H9 (cell line): ENCODE results near the gene NKD1. TPM values are rescaled to one million over a fixed set of nuclear protein-coding genes. Genes with fewer than 3 reads are reported as not detected.

Source experiments
- DNase-seq: peaks from one replicate; pipeline ENCODE4 v3.0.0-alpha.2; 2017
- H2AFZ ChIP-seq: one replicate; pipeline ENCODE4 v1.6.1; 2013; ENCODE audit warnings: mild to moderate bottlenecking, low read length, control low read depth, moderate library complexity
- H2AK5ac ChIP-seq: 2 replicates; pipeline ENCODE4 v1.6.1; 2013; ENCODE audit warnings: low read length, control low read depth, mixed read lengths; ENCODE audit not compliant: insufficient read length
- H2BK120ac ChIP-seq: one replicate; pipeline ENCODE4 v1.6.1; 2013; ENCODE audit warnings: low read depth, mild to moderate bottlenecking, low read length, control low read depth, inconsistent platforms; ENCODE audit not compliant: poor library complexity, severe bottlenecking
- H2BK12ac ChIP-seq: 2 replicates; pipeline ENCODE4 v1.6.1; 2013; ENCODE audit warnings: low read length, control low read depth, mixed read lengths, low read depth; ENCODE audit not compliant: insufficient read length
- H2BK15ac ChIP-seq: 2 replicates; pipeline ENCODE4 v1.6.1; 2013; ENCODE audit warnings: low read depth, low read length, control low read depth
- H2BK20ac ChIP-seq: one replicate; pipeline ENCODE4 v1.6.1; 2013; ENCODE audit warnings: low read depth, mild to moderate bottlenecking, low read length, control low read depth, inconsistent platforms; ENCODE audit not compliant: poor library complexity, severe bottlenecking
- H2BK5ac ChIP-seq: 2 replicates; pipeline ENCODE4 v1.6.1; 2013; ENCODE audit warnings: low read length, control low read depth, mixed read lengths; ENCODE audit not compliant: insufficient read length
- H3K14ac ChIP-seq: 2 replicates; pipeline ENCODE4 v1.6.1; 2013; ENCODE audit warnings: low read length, control low read depth; ENCODE audit not compliant: insufficient read depth
- H3K18ac ChIP-seq: 2 replicates; pipeline ENCODE4 v1.6.1; 2013; ENCODE audit warnings: low read depth, mild to moderate bottlenecking, mixed read lengths, low read length, control low read depth; ENCODE audit not compliant: insufficient read length
- H3K23ac ChIP-seq: 2 replicates; pipeline ENCODE4 v1.6.1; 2013; ENCODE audit warnings: low read length, control low read depth, mixed read lengths, low read depth; ENCODE audit not compliant: insufficient read length
- H3K23me2 ChIP-seq: 2 replicates; pipeline ENCODE4 v1.6.1; 2013; ENCODE audit warnings: low read depth, mild to moderate bottlenecking, mixed read lengths, low read length, control low read depth; ENCODE audit not compliant: insufficient read length, poor library complexity, severe bottlenecking
- H3K27ac ChIP-seq: 2 replicates; pipeline ENCODE4 v1.5.1; 2013; ENCODE audit warnings: low read length, control low read depth, mixed read lengths, low read depth; ENCODE audit not compliant: insufficient read length
- H3K27me3 ChIP-seq: 2 replicates; pipeline ENCODE4 v1.6.1; 2013; ENCODE audit warnings: low read length, control low read depth, inconsistent platforms; ENCODE audit not compliant: insufficient read depth
- H3K4ac ChIP-seq: 2 replicates; pipeline ENCODE4 v1.6.1; 2013; ENCODE audit warnings: low read depth, mild to moderate bottlenecking, control low read depth, inconsistent platforms, low read length, moderate library complexity
- H3K4me1 ChIP-seq: 2 replicates; pipeline ENCODE4 v1.6.1; 2013; ENCODE audit warnings: low read length, control low read depth, inconsistent platforms; ENCODE audit not compliant: insufficient read depth
- H3K4me2 ChIP-seq: 2 replicates; pipeline ENCODE4 v1.6.1; 2013; ENCODE audit warnings: low read length, control low read depth, mixed read lengths; ENCODE audit not compliant: insufficient read length, insufficient read depth
- H3K56ac ChIP-seq: 2 replicates; pipeline ENCODE4 v1.6.1; 2013; ENCODE audit warnings: low read depth, mild to moderate bottlenecking, mixed read lengths, low read length, control low read depth; ENCODE audit not compliant: insufficient read length
- H3K79me1 ChIP-seq: 2 replicates; pipeline ENCODE4 v1.6.1; 2013; ENCODE audit warnings: low read depth, mild to moderate bottlenecking, moderate library complexity, low read length, control low read depth, inconsistent platforms; ENCODE audit not compliant: insufficient read depth, poor library complexity, severe bottlenecking
- H3K79me2 ChIP-seq: 2 replicates; pipeline ENCODE4 v1.6.1; 2013; ENCODE audit warnings: low read length, control low read depth, inconsistent platforms; ENCODE audit not compliant: insufficient read depth
- H3K9ac ChIP-seq: 2 replicates; pipeline ENCODE4 v1.6.1; 2013; ENCODE audit warnings: low read length, control low read depth, mixed read lengths; ENCODE audit not compliant: insufficient read length; ENCODE audit errors: extremely low read depth
- H3K9me3 ChIP-seq: one replicate; pipeline ENCODE4 v1.6.1; 2013; ENCODE audit warnings: low read depth, low read length, inconsistent platforms; ENCODE audit not compliant: control insufficient read depth
- H3T11ph ChIP-seq: one replicate; pipeline ENCODE4 v1.6.1; 2013; ENCODE audit warnings: mild to moderate bottlenecking, low read length, control low read depth, inconsistent platforms
- H4K20me1 ChIP-seq: one replicate; pipeline ENCODE4 v1.6.1; 2013; ENCODE audit not compliant: control insufficient read depth, insufficient read length, insufficient read depth
- H4K5ac ChIP-seq: 2 replicates; pipeline ENCODE4 v1.6.1; 2013; ENCODE audit warnings: low read depth, mild to moderate bottlenecking, mixed read lengths, low read length, control low read depth; ENCODE audit not compliant: insufficient read length
- H4K8ac ChIP-seq: replicated peaks from 2 replicates; pipeline ENCODE4 v1.6.1; 2013; ENCODE audit warnings: low read length, control low read depth, mixed read lengths, low read depth; ENCODE audit not compliant: insufficient read length
- H4K91ac ChIP-seq: 2 replicates; pipeline ENCODE4 v1.6.1; 2013; ENCODE audit warnings: low read depth, mild to moderate bottlenecking, moderate library complexity, mixed read lengths, low read length, control low read depth; ENCODE audit not compliant: insufficient read length
- H3K27ac Mint-ChIP-seq, 3 experiments: 2 replicates in 2 of 3; 3 replicates in 1 of 3; pipeline ENCODE4 v1.8.0; 2020 to 2021; ENCODE audit warnings: mixed read lengths in 3 of 3, mild to moderate bottlenecking in 1 of 3, moderate library complexity in 1 of 3
- H3K27me3 Mint-ChIP-seq: 2 replicates; pipeline ENCODE4 v1.8.0; 2021; ENCODE audit warnings: low read depth, mild to moderate bottlenecking, moderate library complexity, mixed read lengths
- H3K36me3 Mint-ChIP-seq, 3 experiments: 2 replicates in 2 of 3; 3 replicates in 1 of 3; pipeline ENCODE4 v1.8.0; 2020 to 2021; ENCODE audit warnings: low read depth in 3 of 3, mixed read lengths in 3 of 3; ENCODE audit not compliant: insufficient read depth in 1 of 3
- H3K4me1 Mint-ChIP-seq, 2 experiments: 2 replicates each; pipeline ENCODE4 v1.8.0; 2020; ENCODE audit warnings: mixed read lengths in 2 of 2
- H3K4me3 Mint-ChIP-seq, 2 experiments: 2 replicates in 1 of 2; 3 replicates in 1 of 2; pipeline ENCODE4 v1.8.0; 2020 to 2021; ENCODE audit warnings: mild to moderate bottlenecking in 2 of 2, mixed read lengths in 2 of 2, moderate library complexity in 1 of 2
- H3K9me3 Mint-ChIP-seq, 2 experiments: 2 replicates in 1 of 2; 3 replicates in 1 of 2; pipeline ENCODE4 v1.8.0; 2020; ENCODE audit warnings: mild to moderate bottlenecking in 2 of 2, mixed read lengths in 2 of 2, moderate library complexity in 1 of 2
- WGBS: extraction: QIAGEN DNeasy Blood & Tissue Kit; methylation state at CpG from one replicate; pipeline ENCODE4 v1.1.7; 2013; ENCODE audit warnings: missing lambda C conversion rate, low lambda C conversion rate, mixed read lengths; ENCODE audit not compliant: insufficient read length; ENCODE audit errors: extremely low coverage; 5-methylcytosine and 5-hydroxymethylcytosine counted together
- total RNA-seq: library from RNA; stranded (reverse); gene quantifications from 2 replicates; pipeline ENCODE4 v1.2.1, GENCODE V29; 2021
- TF ChIP-seq, protein P1 (sequence below): fragments of 200-600 bp; sonication (generic); conservative IDR thresholded peaks from 3 replicates; pipeline ENCODE4 v1.8.0; 2021; ENCODE audit warnings: antibody characterized with exemption, mild to moderate bottlenecking

The NKD1 gene
- total RNA-seq, 1 experiment from 2014 or later = 1.9 TPM

DNA sequence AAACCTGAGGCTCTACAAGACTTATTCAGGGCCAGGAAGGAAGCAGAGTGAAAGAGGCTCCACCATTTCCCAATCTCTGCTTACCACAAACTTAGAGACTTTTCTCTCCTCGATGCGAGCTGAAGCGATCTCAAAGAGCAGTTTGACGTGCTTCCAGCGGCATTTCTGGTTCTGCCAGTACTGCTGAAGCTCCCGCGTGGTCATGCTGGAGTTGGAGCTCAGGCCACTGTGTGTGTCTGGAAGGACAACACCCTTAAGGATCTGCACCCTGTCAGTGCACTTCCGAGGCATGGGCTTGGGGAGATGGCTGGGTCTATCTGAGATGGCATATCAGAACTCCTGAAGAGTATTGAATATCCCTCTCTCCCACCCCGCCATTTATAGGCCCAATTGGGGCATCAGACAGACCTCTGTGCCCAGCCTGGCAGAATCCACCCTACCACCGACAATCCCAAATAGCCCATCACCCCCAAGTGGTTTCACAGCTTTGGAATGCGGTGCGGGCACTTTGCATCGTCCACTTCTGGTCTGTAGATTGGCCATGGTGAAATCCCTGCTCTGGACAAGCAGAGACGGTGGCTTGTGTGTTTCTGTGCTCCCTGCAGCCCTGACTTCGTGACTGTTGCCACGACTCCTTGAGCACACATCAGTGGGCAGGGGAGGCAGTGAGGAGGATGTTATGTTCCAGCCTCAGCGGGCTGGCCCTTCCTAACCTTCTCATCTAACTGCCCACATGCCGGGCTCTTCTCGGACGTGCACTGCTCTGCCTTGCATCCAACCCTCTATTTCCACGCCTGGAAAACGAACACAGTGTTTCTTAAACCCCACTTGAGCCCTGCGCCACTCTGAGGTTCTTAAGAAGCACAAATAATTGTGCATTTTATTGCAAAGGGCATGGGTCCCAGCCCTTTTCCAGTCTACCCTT, 127.8 kb downstream of the NKD1 start:
- H3K4me1 Mint-ChIP-seq = no peaks in the 10 kb centered on the region
- peaks cover 8 to 17% (median 11%) of the 10 kb centered on the region in 3 experiments for H3K36me3 Mint-ChIP-seq
- H3K9ac ChIP-seq = no peak overlapping the region

More for the DNA sequence above, 127.8 kb downstream of the NKD1 start:
- Mint-ChIP-seq H3K9me3 (peaks cover 22 to 23% of the 10 kb centered on the region in 2 experiments), H3K27ac (no peak overlapping the region; a peak in 1 of 7 replicates), H3K4me3 (no peak overlapping the region), H3K27me3 (peaks cover 3% of the 10 kb centered on the region)
- no peak overlapping the region for H2AFZ ChIP-seq
- no peak overlapping the region for H2BK12ac ChIP-seq
- H4K91ac ChIP-seq = no peak overlapping the region
- DNase-seq = no peak
- no peaks in the 10 kb centered on the region for H3K79me2 ChIP-seq
- no peak overlapping the region for H2BK15ac ChIP-seq
- TF ChIP-seq, protein P1, sequence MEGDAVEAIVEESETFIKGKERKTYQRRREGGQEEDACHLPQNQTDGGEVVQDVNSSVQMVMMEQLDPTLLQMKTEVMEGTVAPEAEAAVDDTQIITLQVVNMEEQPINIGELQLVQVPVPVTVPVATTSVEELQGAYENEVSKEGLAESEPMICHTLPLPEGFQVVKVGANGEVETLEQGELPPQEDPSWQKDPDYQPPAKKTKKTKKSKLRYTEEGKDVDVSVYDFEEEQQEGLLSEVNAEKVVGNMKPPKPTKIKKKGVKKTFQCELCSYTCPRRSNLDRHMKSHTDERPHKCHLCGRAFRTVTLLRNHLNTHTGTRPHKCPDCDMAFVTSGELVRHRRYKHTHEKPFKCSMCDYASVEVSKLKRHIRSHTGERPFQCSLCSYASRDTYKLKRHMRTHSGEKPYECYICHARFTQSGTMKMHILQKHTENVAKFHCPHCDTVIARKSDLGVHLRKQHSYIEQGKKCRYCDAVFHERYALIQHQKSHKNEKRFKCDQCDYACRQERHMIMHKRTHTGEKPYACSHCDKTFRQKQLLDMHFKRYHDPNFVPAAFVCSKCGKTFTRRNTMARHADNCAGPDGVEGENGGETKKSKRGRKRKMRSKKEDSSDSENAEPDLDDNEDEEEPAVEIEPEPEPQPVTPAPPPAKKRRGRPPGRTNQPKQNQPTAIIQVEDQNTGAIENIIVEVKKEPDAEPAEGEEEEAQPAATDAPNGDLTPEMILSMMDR = no peak
- H3K4ac ChIP-seq = no peak overlapping the region
- WGBS = no CpG with 5 or more reads among the region's 23 CpGs
- no peak overlapping the region for H2BK5ac ChIP-seq
- H3K14ac ChIP-seq = no peak overlapping the region
- no peaks in the 10 kb centered on the region for H4K20me1 ChIP-seq
- H3T11ph ChIP-seq = no peak overlapping the region
- H2BK120ac ChIP-seq = no peak overlapping the region
- H3K27ac ChIP-seq = no peak overlapping the region
- no peak overlapping the region for H3K18ac ChIP-seq
- no peaks in the 10 kb centered on the region for H3K27me3 ChIP-seq
- H3K23me2 ChIP-seq = no peaks in the 10 kb centered on the region
- no peak overlapping the region for H3K4me2 ChIP-seq
- H3K9me3 ChIP-seq = peaks cover 10% of the 10 kb centered on the region
- no peak overlapping the region for H3K23ac ChIP-seq
- no peak overlapping the region for H4K8ac ChIP-seq
- H2AK5ac ChIP-seq = no peak overlapping the region
- no peaks in the 10 kb centered on the region for H3K79me1 ChIP-seq
- H2BK20ac ChIP-seq = no peak overlapping the region
- H3K56ac ChIP-seq = no peak overlapping the region
- no peak overlapping the region for H4K5ac ChIP-seq
- H3K4me1 ChIP-seq = no peaks in the 10 kb centered on the region
